Thyroid gland (tissue), 4 donors: Measurements from ENCODE around the gene DHRS4. TPM values are rescaled to one million over a fixed set of nuclear protein-coding genes. Genes with fewer than 3 reads are reported as not detected.
"Not testable (repeated sequence)": the region's sequence is repeated elsewhere in the genome, so short reads cannot be mapped to it uniquely, and the experiment has no call there.

Experiments
- DNase-seq, 2 donors: peaks; one replicate each; pipeline ENCODE4 v3.0.0-alpha.2; 2019
- H3K27ac ChIP-seq, 3 donors: fragments of 200-600 bp; sonication (generic); 1 replicate in 2 of 3; 2 replicates in 1 of 3; pipeline ENCODE4 v1.5.1; 2016 to 2019; ENCODE audit warnings: mild to moderate bottlenecking in 1 of 3, moderate library complexity in 1 of 3
- H3K27me3 ChIP-seq: fragments of 200-600 bp; sonication (generic); one replicate; pipeline ENCODE4 v1.5.1; 2019
- H3K36me3 ChIP-seq, 2 donors: fragments of 200-600 bp; sonication (generic); one replicate each; pipeline ENCODE4 v1.5.1; 2016 to 2019
- H3K4me1 ChIP-seq, 2 donors: fragments of 200-600 bp; sonication (generic); one replicate each; pipeline ENCODE4 v1.5.1; 2017 to 2019
- H3K4me3 ChIP-seq, 3 donors: fragments of 200-600 bp; sonication (generic); replicated peaks in 1 of 3; 1 replicate in 2 of 3; 2 replicates in 1 of 3; pipeline ENCODE4 v1.5.1; 2016; ENCODE audit warnings: mild to moderate bottlenecking in 1 of 3
- H3K9me3 ChIP-seq: fragments of 200-600 bp; sonication (generic); one replicate; pipeline ENCODE4 v1.5.1; 2017
- CTCF ChIP-seq, 6 experiments: fragments of 200-600 bp in 3 of 6; fragments of 450-650 bp in 3 of 6; sonication (generic) in 3 of 6; IDR thresholded peaks; one replicate each; pipeline ENCODE4 v1.5.1; 2016 to 2019; ENCODE audit warnings: antibody characterized with exemption in 6 of 6, mild to moderate bottlenecking in 2 of 6, inconsistent platforms in 1 of 6, moderate library complexity in 1 of 6
- POLR2A ChIP-seq, 2 donors: fragments of 450-650 bp; IDR thresholded peaks; one replicate each; pipeline ENCODE4 v1.6.1; 2017; ENCODE audit warnings: antibody characterized with exemption in 2 of 2, mild to moderate bottlenecking in 2 of 2, moderate library complexity in 1 of 2
- WGBS, 2 donors: methylation state at CpG; one replicate each; pipeline ENCODE4 v1.1.5; 2017; 5-methylcytosine and 5-hydroxymethylcytosine counted together
- intact Hi-C: fragments of 100-400 bp; cut with DNase I; formaldehyde crosslinking; loops from one replicate; pipeline ENCODE4 v1.15.1; 2023
- total RNA-seq, 4 donors: library from RNA; depleted of rRNA; stranded (reverse); fragments of >200 nt; gene quantifications; one replicate each; pipeline ENCODE4 v1.2.3, GENCODE V29; 2016

DHRS4 gene
- total RNA-seq, 4 donors from 2014 or later = 19.2 to 55.7 (median 37.7) TPM

GRCh38 chr14:23969481-23970282 lies 16.1 kb downstream of the DHRS4 start:
- peak; percentile 42 to 61 for DNase-seq
- H3K4me3 ChIP-seq = peak overlapping the region in 1 of 3 donors; percentile 50
- intact Hi-C loops, H3K27me3 ChIP-seq, H3K4me1 ChIP-seq, H3K36me3 ChIP-seq, H3K9me3 ChIP-seq: not testable (repeated sequence)
- H3K27ac ChIP-seq = peak overlapping the region in 1 of 3 donors; percentile 65
- 0% methylated on average over 19 of the region's 61 CpGs; no CpG with 5 or more reads in 1 of the 2 donors for WGBS, 2 donors

GRCh38 chr14:23970283-23970659 lies 16.7 kb downstream of the DHRS4 start:
- H3K36me3 ChIP-seq, H3K27me3 ChIP-seq, H3K27ac ChIP-seq, DNase-seq, H3K9me3 ChIP-seq, intact Hi-C loops, H3K4me1 ChIP-seq: not testable (repeated sequence)
- peak overlapping the region in 1 of 3 donors; percentile 50 for H3K4me3 ChIP-seq
- WGBS, 2 donors = no CpG with 5 or more reads among the region's 15 CpGs

- intact Hi-C loops, H3K36me3 ChIP-seq, DNase-seq, H3K4me3 ChIP-seq, H3K27ac ChIP-seq, H3K9me3 ChIP-seq, H3K4me1 ChIP-seq, H3K27me3 ChIP-seq: not testable (repeated sequence)
- WGBS, 2 donors = 75 to 88% methylated on average over 4 to 6 of the region's 8 CpGs
Observed at GRCh38 chr14:23973178-23973577, 19.6 kb downstream of the DHRS4 start.

- not testable (repeated sequence) for H3K27ac ChIP-seq, H3K36me3 ChIP-seq, H3K27me3 ChIP-seq, H3K4me1 ChIP-seq, H3K4me3 ChIP-seq, H3K9me3 ChIP-seq, DNase-seq
- intact Hi-C loops = loop anchor here (2.0 kb wide), 1 partner anchor 41 kb away; no protein-coding TSS in a partner anchor
Observed at GRCh38 chr14:23974041-23974440, 20.5 kb downstream of the DHRS4 start.

- H3K4me1 ChIP-seq, H3K9me3 ChIP-seq, H3K27me3 ChIP-seq, H3K36me3 ChIP-seq, intact Hi-C loops, H3K4me3 ChIP-seq, H3K27ac ChIP-seq: not testable (repeated sequence)
- peak; percentile 32 to 34 for DNase-seq
- peak in 3 of 6 experiments; percentile 29 to 56 (median 38) for TF ChIP-seq CTCF (IDR thresholded peaks at IDR 0.05)
- WGBS, 2 donors = 49 to 64% methylated on average over 2 of the region's 2 CpGs
Observed at GRCh38 chr14:23977208-23977607, 23.6 kb downstream of the DHRS4 start.

GRCh38 chr14:23981951-23982813 lies 28.6 kb downstream of the DHRS4 start:
- H3K4me1 ChIP-seq, H3K36me3 ChIP-seq, intact Hi-C loops, H3K27ac ChIP-seq, H3K4me3 ChIP-seq, DNase-seq, H3K9me3 ChIP-seq, H3K27me3 ChIP-seq: not testable (repeated sequence)
- WGBS, 2 donors = 96 to 97% methylated on average over 7 to 10 of the region's 10 CpGs

GRCh38 chr14:23984891-23985602 lies 31.5 kb downstream of the DHRS4 start:
- Histone ChIP-seq H3K27me3 (no peaks in the 10 kb centered on the region), H3K9me3 (no peaks in the 10 kb centered on the region), H3K27ac (no peak overlapping the region), H3K4me1 (peaks cover 3 to 11% of the 10 kb centered on the region in 2 donors), H3K36me3 (no peaks in the 10 kb centered on the region), H3K4me3 (no peak overlapping the region)
- TF ChIP-seq POLR2A (IDR thresholded peaks at IDR 0.05) (no peak), CTCF (IDR thresholded peaks at IDR 0.05) (no peak)
- 81 to 86% methylated on average over 4 of the region's 4 CpGs for WGBS, 2 donors
- intact Hi-C loops = no loop called here
- no peak for DNase-seq

GRCh38 chr14:23988223-23988606 lies 34.6 kb downstream of the DHRS4 start:
- H3K4me3 ChIP-seq = peak overlapping the region in 1 of 3 donors; percentile 32
- DNase-seq, H3K9me3 ChIP-seq, intact Hi-C loops, H3K36me3 ChIP-seq, H3K27me3 ChIP-seq: not testable (repeated sequence)
- H3K4me1 ChIP-seq = peaks cover 3 to 11% of the 10 kb centered on the region in 2 donors
- peak overlapping the region in 1 of 3 donors; percentile 38 for H3K27ac ChIP-seq
- 69 to 75% methylated on average over 3 to 5 of the region's 6 CpGs for WGBS, 2 donors
